IMR-90 (cell line): Measurements from ENCODE around the gene BTBD9. TPM values are rescaled to one million over a fixed set of nuclear protein-coding genes. Genes with fewer than 3 reads are reported as not detected.

Experiments
- ATAC-seq: fragments of 200-7000 bp; cut with Tn5 transposase; 2 replicates; pipeline ENCODE4 v1.9.1; 2020; ENCODE audit warnings: low read depth, mild to moderate bottlenecking, moderate library complexity
- BruUV-seq: library from RNA; stranded (reverse); fragments of 400-500 nt; replicated peaks from 2 replicates; lab custom pipeline; 2021; lab: Mats Ljungman, UMichigan
- CTCF ChIA-PET: fragments of 300-600 bp; formaldehyde crosslinking; extraction: SDS; loops from one replicate; lab custom pipeline; 2021; ENCODE audit warnings: antibody characterized with exemption; lab: Yijun Ruan, JAX
- POLR2A ChIA-PET: fragments of 300-600 bp; sonication (Branson Sonifier 250); formaldehyde crosslinking; loops from one replicate; lab custom pipeline; 2022; ENCODE audit warnings: antibody characterized with exemption; ENCODE audit not compliant: unreplicated experiment; lab: Charles Lee
- DNase-seq: peaks from one replicate; pipeline ENCODE4 v3.0.0; 2013
- H2AFZ ChIP-seq: replicated peaks from 2 replicates; pipeline ENCODE3; 2013; ENCODE audit warnings: low read length, mild to moderate bottlenecking; ENCODE audit not compliant: poor library complexity
- H2AK5ac ChIP-seq: 2 replicates; pipeline ENCODE4 v1.6.1; 2013; ENCODE audit warnings: low read depth, low read length, inconsistent platforms
- H2AK9ac ChIP-seq: replicated peaks from 2 replicates; pipeline ENCODE3; 2013; ENCODE audit warnings: mild to moderate bottlenecking, low read depth, low read length, moderate library complexity; ENCODE audit not compliant: poor library complexity
- H2BK120ac ChIP-seq: 2 replicates; pipeline ENCODE4 v1.6.1; 2013; ENCODE audit warnings: low read depth, low read length, inconsistent platforms
- H2BK15ac ChIP-seq: 3 replicates; pipeline ENCODE4 v1.6.1; 2013; ENCODE audit warnings: low read depth, low read length, inconsistent platforms
- H2BK20ac ChIP-seq: 2 replicates; pipeline ENCODE4 v1.6.1; 2013; ENCODE audit warnings: low read depth, mild to moderate bottlenecking, inconsistent platforms, low read length, moderate library complexity
- H2BK5ac ChIP-seq: 2 replicates; pipeline ENCODE4 v1.6.1; 2013; ENCODE audit warnings: mild to moderate bottlenecking, low read depth, low read length, inconsistent platforms; ENCODE audit not compliant: poor library complexity, severe bottlenecking
- H3K14ac ChIP-seq: replicated peaks from 2 replicates; pipeline ENCODE4 v1.6.1; 2013; ENCODE audit warnings: low read depth, low read length, inconsistent platforms
- H3K18ac ChIP-seq: 2 replicates; pipeline ENCODE4 v1.6.1; 2013; ENCODE audit warnings: low read depth, low read length, control low read depth
- H3K23ac ChIP-seq: 2 replicates; pipeline ENCODE4 v1.6.1; 2013; ENCODE audit warnings: low read depth, low read length, inconsistent platforms
- H3K27ac ChIP-seq: 2 replicates; pipeline ENCODE4 v1.5.1; 2013; ENCODE audit warnings: mild to moderate bottlenecking, control low read depth, low read length; ENCODE audit not compliant: insufficient read depth
- H3K27me3 ChIP-seq: 2 replicates; pipeline ENCODE4 v1.6.1; 2013; ENCODE audit warnings: low read length; ENCODE audit not compliant: control insufficient read depth, insufficient read depth
- H3K36me3 ChIP-seq: 2 replicates; pipeline ENCODE4 v1.6.1; 2013; ENCODE audit warnings: low read length, mixed read lengths; ENCODE audit not compliant: control insufficient read depth, insufficient read depth
- H3K4ac ChIP-seq: 2 replicates; pipeline ENCODE4 v1.6.1; 2013; ENCODE audit warnings: low read depth, low read length, inconsistent platforms
- H3K4me1 ChIP-seq: 2 replicates; pipeline ENCODE4 v1.6.1; 2013; ENCODE audit warnings: low read length, mixed read lengths; ENCODE audit not compliant: control insufficient read depth, insufficient read depth
- H3K4me2 ChIP-seq: 2 replicates; pipeline ENCODE4 v1.6.1; 2013; ENCODE audit warnings: low read depth, mild to moderate bottlenecking, control low read depth, low read length, moderate library complexity
- H3K4me3 ChIP-seq: 2 replicates; pipeline ENCODE4 v1.5.1; 2013; ENCODE audit warnings: low read depth, mild to moderate bottlenecking, control low read depth, low read length, moderate library complexity; ENCODE audit not compliant: insufficient read depth
- H3K56ac ChIP-seq: 2 replicates; pipeline ENCODE4 v1.6.1; 2013; ENCODE audit warnings: low read length, inconsistent platforms; ENCODE audit not compliant: insufficient read depth; ENCODE audit errors: extremely low read depth
- H3K79me1 ChIP-seq, 2 experiments: 2 replicates each; pipeline ENCODE4 v1.6.1; 2013; ENCODE audit warnings: low read length in 2 of 2, inconsistent platforms in 1 of 2, low read depth in 1 of 2
- H3K9ac ChIP-seq: 2 replicates; pipeline ENCODE4 v1.6.1; 2013; ENCODE audit warnings: low read depth, low read length, control low read depth
- H3K9me1 ChIP-seq: 2 replicates; pipeline ENCODE4 v1.6.1; 2013; ENCODE audit warnings: low read length, inconsistent platforms; ENCODE audit not compliant: insufficient read depth
- H3K9me3 ChIP-seq: 2 replicates; pipeline ENCODE4 v1.6.1; 2013; ENCODE audit warnings: low read length; ENCODE audit not compliant: control insufficient read depth, insufficient read depth
- H4K20me1 ChIP-seq: 2 replicates; pipeline ENCODE4 v1.6.1; 2013; ENCODE audit warnings: low read length, inconsistent platforms; ENCODE audit not compliant: insufficient read depth
- H4K5ac ChIP-seq: 2 replicates; pipeline ENCODE4 v1.6.1; 2013; ENCODE audit warnings: mild to moderate bottlenecking, low read depth, low read length, control low read depth
- H4K8ac ChIP-seq, 2 experiments: 2 replicates each; pipeline ENCODE4 v1.6.1; 2013; ENCODE audit warnings: low read depth in 2 of 2, low read length in 2 of 2, control low read depth in 1 of 2, inconsistent platforms in 1 of 2
- H4K91ac ChIP-seq: 2 replicates; pipeline ENCODE4 v1.6.1; 2013; ENCODE audit warnings: low read depth, low read length, inconsistent platforms; ENCODE audit not compliant: insufficient read depth
- BHLHE40 ChIP-seq: fragments of 150-350 bp; IDR thresholded peaks from 2 replicates; pipeline ENCODE4 v1.6.1; 2016; ENCODE audit warnings: mild to moderate bottlenecking, low read depth, low read length
- CEBPB ChIP-seq: IDR thresholded peaks from 2 replicates; pipeline ENCODE4 v1.6.1; 2012; ENCODE audit warnings: low read depth, low read length, improper control_type of control experiment
- CHD1 ChIP-seq: IDR thresholded peaks from 2 replicates; pipeline ENCODE4 v1.6.1; 2012; ENCODE audit warnings: low read depth, low read length, improper control_type of control experiment
- CTCF ChIP-seq: conservative IDR thresholded peaks from 2 replicates; pipeline ENCODE4 v1.5.1; 2012; ENCODE audit warnings: mild to moderate bottlenecking, low read depth, low read length, improper control_type of control experiment
- ELK1 ChIP-seq: fragments of 150-350 bp; IDR thresholded peaks from 2 replicates; pipeline ENCODE4 v1.6.1; 2016; ENCODE audit warnings: low read depth, mild to moderate bottlenecking, low read length, moderate library complexity, borderline replicate concordance
- FOS ChIP-seq: fragments of 150-350 bp; IDR thresholded peaks from 2 replicates; pipeline ENCODE4 v1.6.1; 2016; ENCODE audit warnings: low read depth, low read length
- MAFK ChIP-seq: IDR thresholded peaks from 2 replicates; pipeline ENCODE4 v1.6.1; 2012; ENCODE audit warnings: low read depth, low read length, improper control_type of control experiment
- MAZ ChIP-seq: IDR thresholded peaks from 2 replicates; pipeline ENCODE4 v1.6.1; 2012; ENCODE audit warnings: low read depth, mild to moderate bottlenecking, low read length, improper control_type of control experiment, moderate library complexity, borderline replicate concordance
- MXI1 ChIP-seq: IDR thresholded peaks from 2 replicates; pipeline ENCODE4 v1.6.1; 2012; ENCODE audit warnings: low read depth, mild to moderate bottlenecking, low read length, moderate library complexity, borderline replicate concordance
- NFE2L2 ChIP-seq: fragments of 150-350 bp; IDR thresholded peaks from 2 replicates; pipeline ENCODE4 v1.6.1; 2016; ENCODE audit warnings: low read depth, mild to moderate bottlenecking, low read length
- POLR2A ChIP-seq: IDR thresholded peaks from 2 replicates; pipeline ENCODE4 v1.6.1; 2012; ENCODE audit warnings: mild to moderate bottlenecking, low read depth, low read length
- RAD21 ChIP-seq: IDR thresholded peaks from 2 replicates; pipeline ENCODE4 v1.6.1; 2012; ENCODE audit warnings: low read length, improper control_type of control experiment
- RFX5 ChIP-seq: IDR thresholded peaks from 2 replicates; pipeline ENCODE4 v1.8.0; 2012; ENCODE audit warnings: low read depth, mild to moderate bottlenecking, low read length, moderate library complexity
- SMC3 ChIP-seq: fragments of 150-350 bp; IDR thresholded peaks from 2 replicates; pipeline ENCODE4 v1.6.1; 2016; ENCODE audit warnings: low read depth, mild to moderate bottlenecking, antibody characterized with exemption, low read length, moderate library complexity
- USF2 ChIP-seq: fragments of 150-350 bp; IDR thresholded peaks from 2 replicates; pipeline ENCODE4 v1.6.1; 2017; ENCODE audit warnings: mild to moderate bottlenecking, antibody characterized with exemption, low read length, low read depth
- WGBS, 2 experiments: methylation state at CpG; one replicate each; pipeline versions ENCODE4 v1.1.5 to v1.1.7; 2013; ENCODE audit warnings: missing lambda C conversion rate in 2 of 2; ENCODE audit not compliant: insufficient read length in 1 of 2; ENCODE audit errors: extremely low coverage in 2 of 2; 5-methylcytosine and 5-hydroxymethylcytosine counted together
- dilution Hi-C: fragments of 300-500 bp; cut with HindIII; formaldehyde crosslinking; loops from one replicate; pipeline ENCODE4 v1.14.3; 2018; ENCODE audit warnings: low sequenced_read_pairs; ENCODE audit not compliant: unreplicated experiment
- in situ Hi-C: fragments of 300-500 bp; cut with MboI; formaldehyde crosslinking; loops from 3 replicates; pipeline ENCODE4 v1.14.3; 2019; ENCODE audit warnings: low sequenced_read_pairs, inconsistent platforms, mixed read lengths
- intact Hi-C: fragments of 100-400 bp; cut with micrococcal nuclease; formaldehyde crosslinking; loops from 2 replicates; pipeline ENCODE4 v1.10.0; 2022
- polyA plus RNA-seq, 3 experiments: library from polyadenylated mRNA; depleted of rRNA; stranded (reverse); fragments of >200 nt; gene quantifications; 2 replicates each; pipeline ENCODE4 v1.2.3, GENCODE V29; 2012; ENCODE audit warnings: low replicate concordance in 1 of 3
- total RNA-seq: library from RNA; depleted of rRNA; stranded (reverse); fragments of >200 nt; gene quantifications from 2 replicates; pipeline ENCODE4 v1.2.3, GENCODE V29; 2012

The BTBD9 gene
- total and polyA plus RNA-seq, 2 of the 4 experiments (the other 2 are of a cell fraction): 4.1 to 22.0 TPM

GRCh38 chr6:38326837-38327236, 312.9 kb downstream of the BTBD9 start:
- H3K4me1 ChIP-seq: no peaks in the 10 kb centered on the region
- no peak overlapping the region for H4K91ac ChIP-seq
- CTCF ChIA-PET: no interaction called here
- BruUV-seq: no TSS peak
- no peak overlapping the region for H2BK5ac ChIP-seq
- no CpG with 5 or more reads among the region's 1 CpG for WGBS, 2 experiments
- H3K9ac ChIP-seq: no peak overlapping the region
- no peaks in the 10 kb centered on the region for H3K9me3 ChIP-seq
- H3K14ac ChIP-seq: no peak overlapping the region
- H3K79me1 ChIP-seq: no peaks in the 10 kb centered on the region
- no peak overlapping the region for H3K4ac ChIP-seq
- no peak overlapping the region for H3K23ac ChIP-seq
- in situ Hi-C loops (no loop called here), intact Hi-C loops (no loop called here), dilution Hi-C loops (no loop called here)
- H2AK9ac ChIP-seq: no peak overlapping the region
- no peaks in the 10 kb centered on the region for H3K27me3 ChIP-seq
- H3K9me1 ChIP-seq: no peaks in the 10 kb centered on the region
- H2AK5ac ChIP-seq: no peak overlapping the region
- no peak overlapping the region for H3K27ac ChIP-seq
- H4K5ac ChIP-seq: no peak overlapping the region
- no peak for TF ChIP-seq POLR2A
- no peak for TF ChIP-seq SMC3
- no peak for TF ChIP-seq USF2
- no peak for TF ChIP-seq CHD1
- TF ChIP-seq RAD21: no peak
- TF ChIP-seq MAZ: no peak
- TF ChIP-seq MAFK: no peak
- TF ChIP-seq NFE2L2: no peak
- no peak for TF ChIP-seq BHLHE40
- TF ChIP-seq MXI1: no peak
- no peak for TF ChIP-seq RFX5
- no peak for TF ChIP-seq CEBPB
- TF ChIP-seq ELK1: no peak
- no peak for TF ChIP-seq FOS
- no peak for TF ChIP-seq CTCF
- no peak overlapping the region for H2AFZ ChIP-seq
- DNase-seq (no peak), ATAC-seq (no peak)
- H3K4me2 ChIP-seq: no peak overlapping the region
- no peak overlapping the region for H2BK15ac ChIP-seq
- no peak overlapping the region for H2BK20ac ChIP-seq
- no peak overlapping the region for H3K4me3 ChIP-seq
- no peak overlapping the region for H4K8ac ChIP-seq
- POLR2A ChIA-PET: no interaction called here
- H2BK120ac ChIP-seq: no peak overlapping the region
- H3K18ac ChIP-seq: no peak overlapping the region
- H3K56ac ChIP-seq: no peak overlapping the region
- H4K20me1 ChIP-seq: no peaks in the 10 kb centered on the region
- no peaks in the 10 kb centered on the region for H3K36me3 ChIP-seq
